Endothelial cell of umbilical vein (primary cell): ENCODE data around the gene SH3TC1. TPM values are rescaled to one million over a fixed set of nuclear protein-coding genes. Genes with fewer than 3 reads are reported as not detected.

Source experiments
- BruUV-seq: library from RNA; stranded (reverse); fragments of 400-500 nt; replicated peaks from 2 replicates; lab custom pipeline; 2021; lab: Mats Ljungman, UMichigan
- CTCF ChIA-PET: fragments of 300-600, 350-600 bp; sonication (Branson Sonifier 250); formaldehyde crosslinking; loops from one replicate; lab custom pipeline; 2021; ENCODE audit warnings: antibody characterized with exemption, inconsistent platforms; lab: Charles Lee
- POLR2A ChIA-PET: fragments of 300-600, 350-600 bp; sonication (Branson Sonifier 250); formaldehyde crosslinking; loops from one replicate; lab custom pipeline; 2021; ENCODE audit warnings: antibody characterized with exemption, inconsistent platforms; lab: Charles Lee
- DNase-seq: peaks from one replicate; pipeline ENCODE4 v3.0.0-alpha.2; 2011; ENCODE audit warnings: low read depth, low spot score
- FAIRE-seq: peaks from 2 replicates; lab custom pipeline; 2011; peaks lifted over from hg19 to GRCh38; lab: Jason Lieb, UNC
- H2AFZ ChIP-seq: 2 replicates; pipeline ENCODE4 v1.6.0; 2012; ENCODE audit warnings: low read depth, low read length, control low read depth, inconsistent platforms
- H3K27ac ChIP-seq: 2 replicates; pipeline ENCODE4 v1.5.1; 2011; ENCODE audit warnings: low read depth, mild to moderate bottlenecking, control low read depth, low read length, moderate library complexity; ENCODE audit not compliant: insufficient read depth
- H3K27me3 ChIP-seq, 2 experiments: 2 replicates each; pipeline versions ENCODE4 v1.6.0 to v1.6.1; 2011; ENCODE audit warnings: low read length in 2 of 2, mixed read lengths in 1 of 2; ENCODE audit not compliant: control insufficient read depth in 2 of 2, insufficient read depth in 2 of 2
- H3K36me3 ChIP-seq, 2 experiments: 2 replicates in 1 of 2; 3 replicates in 1 of 2; pipeline ENCODE4 v1.5.1; 2011; ENCODE audit warnings: low read length in 2 of 2, mild to moderate bottlenecking in 1 of 2, moderate library complexity in 1 of 2; ENCODE audit not compliant: control insufficient read depth in 2 of 2, insufficient read depth in 2 of 2; ENCODE audit errors: extremely low read depth in 1 of 2
- H3K4me1 ChIP-seq: 3 replicates; pipeline ENCODE4 v1.5.1; 2011; ENCODE audit warnings: mild to moderate bottlenecking, low read length; ENCODE audit not compliant: control insufficient read depth, insufficient read depth; ENCODE audit errors: extremely low read depth
- H3K4me2 ChIP-seq: 2 replicates; pipeline ENCODE4 v1.6.1; 2011; ENCODE audit warnings: low read length, control low read depth, mixed read lengths; ENCODE audit not compliant: insufficient read depth
- H3K4me3 ChIP-seq, 3 experiments: fragments of 200-600 bp in 1 of 3; sonication (generic), shearing (Covaris generic) in 1 of 3; replicated peaks in 1 of 3; 2 replicates each; pipeline ENCODE4 v1.5.1; 2011 to 2016; ENCODE audit warnings: control low read depth in 3 of 3, low read length in 3 of 3, mild to moderate bottlenecking in 2 of 3, inconsistent platforms in 1 of 3, low read depth in 1 of 3, moderate library complexity in 1 of 3; ENCODE audit not compliant: insufficient read depth in 1 of 3
- H3K79me2 ChIP-seq: 2 replicates; pipeline ENCODE4 v1.6.0; 2012; ENCODE audit warnings: low read length, inconsistent platforms; ENCODE audit not compliant: control insufficient read depth, insufficient read depth
- H3K9ac ChIP-seq: replicated peaks from 2 replicates; pipeline ENCODE3; 2011; ENCODE audit warnings: low read length, control low read depth; ENCODE audit not compliant: insufficient read depth; ENCODE audit errors: extremely low read depth
- H3K9me1 ChIP-seq: replicated peaks from 3 replicates; pipeline ENCODE4 v1.6.0; 2011; ENCODE audit warnings: mild to moderate bottlenecking, low read length; ENCODE audit not compliant: control insufficient read depth, insufficient read depth; ENCODE audit errors: extremely low read depth
- H3K9me3 ChIP-seq: replicated peaks from 2 replicates; pipeline ENCODE4 v1.5.1; 2012; ENCODE audit warnings: low read length, inconsistent platforms; ENCODE audit not compliant: control insufficient read depth, insufficient read depth
- H4K20me1 ChIP-seq: replicated peaks from 2 replicates; pipeline ENCODE3; 2011; ENCODE audit warnings: mild to moderate bottlenecking, low read length; ENCODE audit not compliant: control insufficient read depth, insufficient read depth; ENCODE audit errors: extremely low read depth
- CTCF ChIP-seq, 2 donors: IDR thresholded peaks; 1 replicate in 1 of 2; 2 replicates in 1 of 2; pipeline ENCODE4 v1.5.1; 2011; ENCODE audit warnings: low read length in 2 of 2, mild to moderate bottlenecking in 2 of 2, moderate library complexity in 2 of 2, control low read depth in 1 of 2, inconsistent platforms in 1 of 2, low read depth in 1 of 2; ENCODE audit not compliant: insufficient read depth in 1 of 2; ENCODE audit errors: extremely low read depth in 1 of 2
- EZH2 ChIP-seq: IDR thresholded peaks from 2 replicates; pipeline ENCODE4 v1.6.1; 2012; ENCODE audit warnings: borderline replicate concordance, low read depth, mild to moderate bottlenecking, moderate library complexity, low read length, inconsistent platforms; ENCODE audit not compliant: severe bottlenecking
- FOS ChIP-seq: IDR thresholded peaks from 2 replicates; pipeline ENCODE4 v1.6.1; 2011; ENCODE audit warnings: mild to moderate bottlenecking, low read length, moderate library complexity, borderline replicate concordance; ENCODE audit not compliant: insufficient read depth
- GATA2 ChIP-seq: IDR thresholded peaks from 2 replicates; pipeline ENCODE4 v1.7.0; 2011; ENCODE audit warnings: low read depth, mild to moderate bottlenecking, moderate library complexity, mixed read lengths, low read length; ENCODE audit not compliant: insufficient read length, insufficient read depth
- MAX ChIP-seq: IDR thresholded peaks from 2 replicates; pipeline ENCODE4 v1.6.1; 2011; ENCODE audit not compliant: insufficient read depth, insufficient read length
- MYC ChIP-seq: IDR thresholded peaks from one replicate; pipeline ENCODE4 v1.6.1; 2011; ENCODE audit warnings: mild to moderate bottlenecking, low read depth, low read length
- POLR2A ChIP-seq: IDR thresholded peaks from 2 replicates; pipeline ENCODE4 v1.6.1; 2012; ENCODE audit warnings: low read depth, mild to moderate bottlenecking, control low read depth, low read length
- dilution Hi-C: fragments of 300-500 bp; cut with MboI; formaldehyde crosslinking; loops from one replicate; pipeline ENCODE4 v1.15.0; 2019; ENCODE audit warnings: low sequenced_read_pairs; ENCODE audit not compliant: extremely low pct_ligation_motif_present
- intact Hi-C: fragments of 100-400 bp; cut with micrococcal nuclease; formaldehyde crosslinking; loops from one replicate; pipeline ENCODE4 v1.10.0; 2022
- polyA plus RNA-seq, 4 experiments: library from polyadenylated mRNA; depleted of rRNA in 3 of 4; stranded (reverse) in 3 of 4; unstranded in 1 of 4; fragments of >200 nt; gene quantifications; 2 replicates each; pipeline versions ENCODE4 v1.2.1 to v1.2.3, GENCODE V29; 2011 to 2012; ENCODE audit warnings: missing spikeins in 1 of 4
- total RNA-seq: library from RNA; stranded (reverse); gene quantifications from 2 replicates; pipeline ENCODE4 v1.2.3, GENCODE V29; 2021

The SH3TC1 gene
- total and polyA plus RNA-seq, 2 donors (not counting 3 experiments of a cell fraction or from before 2014, with no cell fraction given): 96.5 to 192 TPM

DNA sequence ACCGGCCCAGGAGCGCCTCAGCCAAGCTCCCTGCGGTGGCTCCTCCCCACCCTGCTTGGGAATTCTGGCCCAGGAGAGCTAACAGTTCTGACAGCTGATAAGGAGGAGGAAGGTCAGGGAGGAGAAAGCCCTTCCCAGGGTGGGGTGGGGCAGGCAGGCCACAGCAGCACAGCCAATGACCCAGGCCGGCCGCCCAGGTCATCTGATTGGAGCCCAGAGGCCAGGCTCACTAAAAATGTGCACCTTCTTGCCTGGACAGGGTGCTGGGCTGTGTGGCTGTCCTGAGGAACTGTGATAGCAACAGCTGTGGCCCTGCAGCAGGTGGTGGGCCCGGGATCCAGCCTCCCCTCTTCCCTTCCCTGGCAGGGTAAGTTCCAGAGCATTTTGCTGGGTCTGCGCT is 17.2 kb upstream of the SH3TC1 start:
- no peaks in the 10 kb centered on the region for H3K9me3 ChIP-seq
- intact Hi-C loops (no loop called here), dilution Hi-C loops (no loop called here)
- no peaks in the 10 kb centered on the region for H3K79me2 ChIP-seq
- no peaks in the 10 kb centered on the region for H3K9me1 ChIP-seq
- H3K9ac ChIP-seq: no peak overlapping the region
- peaks cover 15% of the 10 kb centered on the region for H3K4me1 ChIP-seq
- no peaks in the 10 kb centered on the region for H3K36me3 ChIP-seq
- TF ChIP-seq GATA2 (no peak), MAX (no peak), POLR2A (no peak), MYC (no peak), FOS (no peak), CTCF (IDR thresholded peaks at IDR 0.05; ENCODE audit: extremely low read depth in 1 of 2, insufficient read depth in 1 of 2, low read depth in 1 of 2, low read length in 2 of 2) (no peak), EZH2 (no peak)
- ChIA-PET CTCF (interaction anchor here (0.7 to 1.0 kb wide), 3 partner anchors 10 to 229 kb away, joined by 3 to 4 read pairs (median 3); no protein-coding TSS in a partner anchor), POLR2A (no interaction called here)
- no peaks in the 10 kb centered on the region for H4K20me1 ChIP-seq
- no peak overlapping the region for H3K4me3 ChIP-seq
- H3K4me2 ChIP-seq: no peak overlapping the region
- no TSS peak for BruUV-seq
- no peak overlapping the region for H3K27ac ChIP-seq
- H3K27me3 ChIP-seq: no peaks in the 10 kb centered on the region
- DNase-seq: no peak
- no peak overlapping the region for H2AFZ ChIP-seq
- no peak for FAIRE-seq
